Memory B cell (primary cell): Measurements from ENCODE around the gene UGT1A4.

Source experiments
- ATAC-seq: fragments of 150-1000 bp; cut with Tn5 transposase; 2 replicates; pipeline ENCODE4 v1.10.0; 2021; ENCODE audit warnings: low read depth, mild to moderate bottlenecking, moderate library complexity
- DNase-seq, 2 donors: peaks; one replicate each; pipeline ENCODE4 v3.0.0; 2022; ENCODE audit warnings: low spot score in 2 of 2
- H3K27ac Mint-ChIP-seq: one replicate; pipeline ENCODE4 v1.8.0; 2022; ENCODE audit warnings: mild to moderate bottlenecking, moderate library complexity, mixed read lengths
- H3K27me3 Mint-ChIP-seq: one replicate; pipeline ENCODE4 v1.8.0; 2022; ENCODE audit warnings: mixed read lengths
- H3K36me3 Mint-ChIP-seq: one replicate; pipeline ENCODE4 v1.8.0; 2022; ENCODE audit warnings: mild to moderate bottlenecking, mixed read lengths
- H3K4me1 Mint-ChIP-seq: one replicate; pipeline ENCODE4 v1.8.0; 2022; ENCODE audit warnings: mixed read lengths
- H3K4me3 Mint-ChIP-seq: one replicate; pipeline ENCODE4 v1.8.0; 2022; ENCODE audit warnings: mild to moderate bottlenecking, moderate library complexity, mixed read lengths
- H3K9me3 Mint-ChIP-seq: one replicate; pipeline ENCODE4 v1.8.0; 2022; ENCODE audit warnings: mixed read lengths

UGT1A4 gene

GRCh38 chr2:233772153-233772552 is 53.6 kb downstream of the UGT1A4 start:
- H3K27ac Mint-ChIP-seq: no peak overlapping the region
- ATAC-seq (no peak), DNase-seq (no peak)
- peaks cover 7% of the 10 kb centered on the region for H3K9me3 Mint-ChIP-seq
- H3K36me3 Mint-ChIP-seq: no peaks in the 10 kb centered on the region
- H3K4me1 Mint-ChIP-seq: no peaks in the 10 kb centered on the region
- H3K27me3 Mint-ChIP-seq: peaks cover 10% of the 10 kb centered on the region
- H3K4me3 Mint-ChIP-seq: no peak overlapping the region

- DNase-seq: no peak
- no peaks in the 10 kb centered on the region for H3K36me3 Mint-ChIP-seq
- H3K4me3 Mint-ChIP-seq: no peak overlapping the region
- ATAC-seq: no peak
- H3K4me1 Mint-ChIP-seq: no peaks in the 10 kb centered on the region
- no peak overlapping the region for H3K27ac Mint-ChIP-seq
- H3K27me3 Mint-ChIP-seq: peaks cover 10% of the 10 kb centered on the region
- peaks cover 8% of the 10 kb centered on the region for H3K9me3 Mint-ChIP-seq
Observed at GRCh38 chr2:233772583-233772982, 54.0 kb downstream of the UGT1A4 start.

- H3K27ac Mint-ChIP-seq: no peak overlapping the region
- no peak overlapping the region for H3K4me3 Mint-ChIP-seq
- H3K9me3 Mint-ChIP-seq: peaks cover 8% of the 10 kb centered on the region
- no peaks in the 10 kb centered on the region for H3K36me3 Mint-ChIP-seq
- DNase-seq (no peak), ATAC-seq (no peak)
- H3K27me3 Mint-ChIP-seq: peaks cover 13% of the 10 kb centered on the region
- no peaks in the 10 kb centered on the region for H3K4me1 Mint-ChIP-seq
Observed at GRCh38 chr2:233773854-233774253, 55.3 kb downstream of the UGT1A4 start.

GRCh38 chr2:233775414-233775813 is 56.9 kb downstream of the UGT1A4 start:
- ATAC-seq: no peak
- Mint-ChIP-seq H3K27ac (no peak overlapping the region), H3K36me3 (no peaks in the 10 kb centered on the region), H3K9me3 (peaks cover 8% of the 10 kb centered on the region), H3K4me3 (no peak overlapping the region), H3K4me1 (no peaks in the 10 kb centered on the region), H3K27me3 (peaks cover 14% of the 10 kb centered on the region)
- no peak for DNase-seq

GRCh38 chr2:233778030-233778429 is 59.5 kb downstream of the UGT1A4 start, which contains the start of gene MROH2A:
MROH2A (plus strand) TSS chr2:233778330; CDS start chr2:233779359, 1,029 bp downstream.
- Mint-ChIP-seq H3K4me3 (no peak within 1 kb of the TSS), H3K36me3 (no peaks in the 10 kb centered on the region), H3K27ac (no peak within 1 kb of the TSS), H3K27me3 (peaks cover 18% of the 10 kb centered on the region), H3K4me1 (no peaks in the 10 kb centered on the region), H3K9me3 (peaks cover 11% of the 10 kb centered on the region)
- DNase-seq: no peak
- no peak for ATAC-seq

- H3K9me3 Mint-ChIP-seq: peaks cover 11% of the 10 kb centered on the region
- H3K4me1 Mint-ChIP-seq: no peaks in the 10 kb centered on the region
- H3K4me3 Mint-ChIP-seq: no peak overlapping the region
- no peak overlapping the region for H3K27ac Mint-ChIP-seq
- H3K27me3 Mint-ChIP-seq: peaks cover 21% of the 10 kb centered on the region
- no peak for ATAC-seq
- H3K36me3 Mint-ChIP-seq: no peaks in the 10 kb centered on the region
- DNase-seq: no peak
Observed at GRCh38 chr2:233779722-233780121, 61.2 kb downstream of the UGT1A4 start.

GRCh38 chr2:233780771-233781170 is 62.2 kb downstream of the UGT1A4 start:
- H3K4me3 Mint-ChIP-seq: no peak overlapping the region
- no peak overlapping the region for H3K27ac Mint-ChIP-seq
- H3K4me1 Mint-ChIP-seq: no peaks in the 10 kb centered on the region
- ATAC-seq (no peak), DNase-seq (no peak)
- H3K9me3 Mint-ChIP-seq: peaks cover 8% of the 10 kb centered on the region
- peaks cover 20% of the 10 kb centered on the region for H3K27me3 Mint-ChIP-seq
- H3K36me3 Mint-ChIP-seq: no peaks in the 10 kb centered on the region

GRCh38 chr2:233789554-233789953 is 71.0 kb downstream of the UGT1A4 start:
- no peak overlapping the region for H3K27ac Mint-ChIP-seq
- no peak overlapping the region for H3K4me3 Mint-ChIP-seq
- H3K27me3 Mint-ChIP-seq: peaks cover 13% of the 10 kb centered on the region
- H3K4me1 Mint-ChIP-seq: peaks cover 3% of the 10 kb centered on the region
- H3K36me3 Mint-ChIP-seq: no peaks in the 10 kb centered on the region
- DNase-seq (no peak), ATAC-seq (no peak)
- H3K9me3 Mint-ChIP-seq: no peaks in the 10 kb centered on the region

GRCh38 chr2:233791151-233791882 is 72.8 kb downstream of the UGT1A4 start:
- no peak for ATAC-seq
- Mint-ChIP-seq H3K36me3 (no peaks in the 10 kb centered on the region), H3K4me3 (no peak overlapping the region), H3K4me1 (peaks cover 3% of the 10 kb centered on the region), H3K27me3 (peaks cover 10% of the 10 kb centered on the region), H3K9me3 (no peaks in the 10 kb centered on the region), H3K27ac (no peak overlapping the region)
- DNase-seq: no peak

GRCh38 chr2:233791883-233792329 is 73.4 kb downstream of the UGT1A4 start:
- Mint-ChIP-seq H3K36me3 (no peaks in the 10 kb centered on the region), H3K4me3 (no peak overlapping the region), H3K27me3 (peaks cover 10% of the 10 kb centered on the region), H3K4me1 (peaks cover 3% of the 10 kb centered on the region), H3K9me3 (no peaks in the 10 kb centered on the region), H3K27ac (no peak overlapping the region)
- ATAC-seq: no peak
- DNase-seq: no peak

- Mint-ChIP-seq H3K27me3 (peaks cover 10% of the 10 kb centered on the region), H3K36me3 (no peaks in the 10 kb centered on the region), H3K4me3 (no peak overlapping the region), H3K9me3 (no peaks in the 10 kb centered on the region), H3K4me1 (peaks cover 3% of the 10 kb centered on the region), H3K27ac (no peak overlapping the region)
- ATAC-seq (no peak), DNase-seq (no peak)
Observed at GRCh38 chr2:233792720-233793119, 74.2 kb downstream of the UGT1A4 start.

- Mint-ChIP-seq H3K27me3 (peaks cover 11% of the 10 kb centered on the region), H3K4me1 (peaks cover 3% of the 10 kb centered on the region), H3K4me3 (no peak overlapping the region), H3K27ac (no peak overlapping the region), H3K36me3 (no peaks in the 10 kb centered on the region), H3K9me3 (no peaks in the 10 kb centered on the region)
- ATAC-seq: no peak
- DNase-seq: no peak
Observed at GRCh38 chr2:233793465-233794127, 75.1 kb downstream of the UGT1A4 start.

- ATAC-seq (no peak), DNase-seq (no peak)
- H3K36me3 Mint-ChIP-seq: no peaks in the 10 kb centered on the region
- no peak overlapping the region for H3K27ac Mint-ChIP-seq
- no peaks in the 10 kb centered on the region for H3K9me3 Mint-ChIP-seq
- peaks cover 3% of the 10 kb centered on the region for H3K4me1 Mint-ChIP-seq
- H3K4me3 Mint-ChIP-seq: no peak overlapping the region
- peaks cover 9% of the 10 kb centered on the region for H3K27me3 Mint-ChIP-seq
Observed at GRCh38 chr2:233794128-233794658, 75.7 kb downstream of the UGT1A4 start.

- Mint-ChIP-seq H3K27ac (no peak overlapping the region), H3K27me3 (peaks cover 3% of the 10 kb centered on the region), H3K9me3 (no peaks in the 10 kb centered on the region), H3K4me3 (no peak overlapping the region), H3K4me1 (no peaks in the 10 kb centered on the region), H3K36me3 (no peaks in the 10 kb centered on the region)
- DNase-seq (no peak), ATAC-seq (no peak)
Observed at GRCh38 chr2:233795735-233796171, 77.2 kb downstream of the UGT1A4 start.
